LNCaP clone FGC (cell line): ENCODE results near the gene TEX47.
A peak's percentile ranks its signal among the peaks of the same experiment; 100 is the strongest.

Experiments
- DNase-seq: peaks from one replicate; pipeline ENCODE4 v3.0.0-alpha.2; 2011; ENCODE audit warnings: low read depth
- H3K4me3 ChIP-seq: 2 replicates; pipeline ENCODE4 v1.5.1; 2011; ENCODE audit warnings: mild to moderate bottlenecking, low read depth, low read length, control low read depth
- CTCF ChIP-seq: IDR thresholded peaks from 2 replicates; pipeline ENCODE4 v1.5.1; 2012; ENCODE audit warnings: mild to moderate bottlenecking; ENCODE audit not compliant: control insufficient read depth, insufficient read depth; ENCODE audit errors: extremely low read depth

TEX47 gene

GRCh38 chr7:88801046-88801445 lies 5.5 kb upstream of the TEX47 start:
- no peak for TF ChIP-seq CTCF
- no peak overlapping the region for H3K4me3 ChIP-seq
- DNase-seq = no peak

DNA sequence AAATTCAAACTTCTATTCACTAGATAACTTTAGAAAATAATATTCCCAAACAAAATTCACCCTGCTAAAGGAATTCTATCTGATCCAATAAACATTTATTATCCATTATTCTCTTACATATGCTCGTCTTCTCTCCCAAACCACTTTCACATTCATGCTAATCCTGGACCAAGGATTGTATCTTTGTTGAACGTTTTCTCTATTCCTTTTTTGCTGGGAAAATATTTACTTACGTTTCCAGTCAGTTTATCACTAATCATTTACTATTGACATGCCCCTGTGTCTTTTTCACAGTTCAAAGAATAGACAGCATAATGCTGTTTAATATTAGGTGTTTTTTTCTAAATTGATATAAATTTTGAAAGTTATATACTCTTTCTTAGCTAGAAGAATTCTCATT lies 3.2 kb downstream of the TEX47 start:
- no peak for DNase-seq
- TF ChIP-seq CTCF = no peak
- no peak overlapping the region for H3K4me3 ChIP-seq

- TF ChIP-seq CTCF = no peak
Measured at GRCh38 chr7:88791891-88792290, 3.6 kb downstream of the TEX47 start.

DNA sequence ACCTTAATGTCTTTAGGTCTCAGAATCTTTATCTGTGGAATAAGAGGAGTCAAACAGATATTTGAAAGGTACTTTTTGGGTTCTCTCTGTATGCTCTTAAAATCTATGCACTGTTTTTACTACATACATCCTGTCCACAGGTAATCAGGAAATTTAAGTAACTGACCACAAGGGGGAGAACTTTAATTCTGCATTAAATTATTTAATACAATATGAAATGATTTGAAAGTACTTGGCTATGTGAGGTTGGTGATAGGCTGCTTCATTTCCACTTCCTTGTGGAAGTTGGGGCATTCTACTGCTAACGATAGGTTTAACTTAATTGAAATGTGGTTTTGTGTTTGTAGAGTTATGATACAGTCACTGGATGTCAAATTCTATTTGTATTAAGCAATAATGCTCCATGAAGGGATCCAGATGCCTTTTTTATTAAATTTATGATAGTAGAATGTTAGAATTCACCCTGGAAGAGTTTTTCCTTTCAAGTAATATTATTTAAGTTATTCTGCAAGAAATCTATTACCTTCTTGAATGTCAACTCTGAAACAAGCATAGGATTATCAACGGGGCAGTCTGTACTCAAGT lies 6.0 kb downstream of the TEX47 start:
- TF ChIP-seq CTCF = peak; percentile 48

More at GRCh38 chr7:88791891-88792290, 3.6 kb downstream of the TEX47 start:
- H3K4me3 ChIP-seq = no peak overlapping the region
- DNase-seq = no peak

DNA sequence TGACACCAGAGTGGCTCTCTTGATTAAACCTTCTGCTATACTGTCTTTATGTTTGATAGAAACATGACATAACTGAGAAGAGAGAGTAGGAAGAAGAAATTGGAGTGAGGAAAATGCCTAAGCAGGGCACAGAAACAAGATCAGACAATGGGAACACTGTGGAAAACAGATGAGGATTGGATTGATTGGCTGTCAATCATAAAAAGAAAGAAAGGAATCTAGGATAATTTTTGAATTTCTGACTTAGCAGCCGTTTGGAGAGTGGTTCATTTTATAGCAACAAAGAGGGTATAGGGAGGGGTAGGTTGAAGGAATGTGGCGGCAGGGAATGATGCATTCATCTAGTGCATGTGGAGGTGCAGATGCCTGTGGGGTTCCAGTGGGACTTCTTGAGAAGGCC lies 7.8 kb downstream of the TEX47 start:
- H3K4me3 ChIP-seq = no peak overlapping the region
- DNase-seq = no peak
- no peak for TF ChIP-seq CTCF

More for the DNA sequence above, 6.0 kb downstream of the TEX47 start:
- no peak overlapping the region for H3K4me3 ChIP-seq
- peak; percentile 7 for DNase-seq

DNA sequence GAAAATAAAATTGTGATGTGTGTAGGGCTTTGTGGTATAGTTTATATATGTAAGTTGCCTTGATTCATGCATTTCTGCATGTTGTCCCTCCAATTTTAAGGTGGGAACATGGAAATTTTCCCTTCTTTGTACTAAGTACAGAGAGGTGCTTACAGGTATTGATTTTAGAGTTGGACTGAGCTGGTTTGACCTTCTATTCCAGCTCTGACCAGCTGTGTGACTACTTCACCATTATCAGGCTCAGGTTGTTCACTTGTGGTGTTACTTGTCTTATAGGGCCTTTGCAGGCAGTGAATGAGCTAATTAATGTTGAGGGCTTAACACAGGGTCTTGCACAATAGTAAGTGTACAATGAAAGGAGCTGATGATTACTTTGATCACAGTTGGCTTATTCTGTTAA lies 19.7 kb downstream of the TEX47 start:
- H3K4me3 ChIP-seq = no peak overlapping the region
- no peak for TF ChIP-seq CTCF
- DNase-seq = no peak

DNA sequence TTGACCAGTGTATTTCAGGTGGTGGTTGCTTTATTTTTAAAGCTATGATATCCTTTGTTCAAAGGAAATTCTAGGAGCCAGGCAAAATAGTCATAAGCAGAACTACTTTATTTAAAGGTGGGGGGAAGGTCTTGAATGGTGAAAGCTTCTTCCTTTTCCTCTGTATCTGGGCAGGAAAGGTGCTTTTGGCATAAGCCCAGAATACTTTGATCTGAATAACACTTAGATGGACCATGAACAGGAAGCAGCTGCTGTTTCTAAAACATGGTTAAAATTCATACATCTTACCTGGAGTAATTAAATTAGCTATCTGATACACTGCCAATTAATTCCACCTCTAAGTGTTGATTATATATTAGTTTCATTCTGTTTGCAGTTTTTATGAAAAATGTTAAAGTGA lies 22.8 kb downstream of the TEX47 start:
- TF ChIP-seq CTCF = no peak
- no peak for DNase-seq
- H3K4me3 ChIP-seq = no peak overlapping the region
